GM21529 (cell line): ENCODE results near the gene ZNF518A.
A peak's percentile ranks its signal among the peaks of the same experiment; 100 is the strongest.

Experiments
- ATAC-seq: cut with Tn5 transposase; IDR thresholded peaks from one replicate; pipeline ENCODE4 v1.9.1; 2021; ENCODE audit not compliant: unreplicated experiment

Gene ZNF518A, protein sequence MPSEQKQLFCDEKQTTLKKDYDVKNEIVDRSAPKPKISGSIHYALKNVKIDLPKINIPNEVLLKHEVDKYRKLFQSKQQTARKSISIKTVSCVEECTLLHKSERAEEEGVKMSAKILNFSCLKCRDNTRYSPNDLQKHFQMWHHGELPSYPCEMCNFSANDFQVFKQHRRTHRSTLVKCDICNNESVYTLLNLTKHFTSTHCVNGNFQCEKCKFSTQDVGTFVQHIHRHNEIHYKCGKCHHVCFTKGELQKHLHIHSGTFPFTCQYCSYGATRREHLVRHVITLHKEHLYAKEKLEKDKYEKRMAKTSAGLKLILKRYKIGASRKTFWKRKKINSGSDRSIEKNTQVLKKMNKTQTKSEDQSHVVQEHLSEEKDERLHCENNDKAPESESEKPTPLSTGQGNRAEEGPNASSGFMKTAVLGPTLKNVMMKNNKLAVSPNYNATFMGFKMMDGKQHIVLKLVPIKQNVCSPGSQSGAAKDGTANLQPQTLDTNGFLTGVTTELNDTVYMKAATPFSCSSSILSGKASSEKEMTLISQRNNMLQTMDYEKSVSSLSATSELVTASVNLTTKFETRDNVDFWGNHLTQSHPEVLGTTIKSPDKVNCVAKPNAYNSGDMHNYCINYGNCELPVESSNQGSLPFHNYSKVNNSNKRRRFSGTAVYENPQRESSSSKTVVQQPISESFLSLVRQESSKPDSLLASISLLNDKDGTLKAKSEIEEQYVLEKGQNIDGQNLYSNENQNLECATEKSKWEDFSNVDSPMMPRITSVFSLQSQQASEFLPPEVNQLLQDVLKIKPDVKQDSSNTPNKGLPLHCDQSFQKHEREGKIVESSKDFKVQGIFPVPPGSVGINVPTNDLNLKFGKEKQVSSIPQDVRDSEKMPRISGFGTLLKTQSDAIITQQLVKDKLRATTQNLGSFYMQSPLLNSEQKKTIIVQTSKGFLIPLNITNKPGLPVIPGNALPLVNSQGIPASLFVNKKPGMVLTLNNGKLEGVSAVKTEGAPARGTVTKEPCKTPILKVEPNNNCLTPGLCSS (N-terminal part only)

DNA sequence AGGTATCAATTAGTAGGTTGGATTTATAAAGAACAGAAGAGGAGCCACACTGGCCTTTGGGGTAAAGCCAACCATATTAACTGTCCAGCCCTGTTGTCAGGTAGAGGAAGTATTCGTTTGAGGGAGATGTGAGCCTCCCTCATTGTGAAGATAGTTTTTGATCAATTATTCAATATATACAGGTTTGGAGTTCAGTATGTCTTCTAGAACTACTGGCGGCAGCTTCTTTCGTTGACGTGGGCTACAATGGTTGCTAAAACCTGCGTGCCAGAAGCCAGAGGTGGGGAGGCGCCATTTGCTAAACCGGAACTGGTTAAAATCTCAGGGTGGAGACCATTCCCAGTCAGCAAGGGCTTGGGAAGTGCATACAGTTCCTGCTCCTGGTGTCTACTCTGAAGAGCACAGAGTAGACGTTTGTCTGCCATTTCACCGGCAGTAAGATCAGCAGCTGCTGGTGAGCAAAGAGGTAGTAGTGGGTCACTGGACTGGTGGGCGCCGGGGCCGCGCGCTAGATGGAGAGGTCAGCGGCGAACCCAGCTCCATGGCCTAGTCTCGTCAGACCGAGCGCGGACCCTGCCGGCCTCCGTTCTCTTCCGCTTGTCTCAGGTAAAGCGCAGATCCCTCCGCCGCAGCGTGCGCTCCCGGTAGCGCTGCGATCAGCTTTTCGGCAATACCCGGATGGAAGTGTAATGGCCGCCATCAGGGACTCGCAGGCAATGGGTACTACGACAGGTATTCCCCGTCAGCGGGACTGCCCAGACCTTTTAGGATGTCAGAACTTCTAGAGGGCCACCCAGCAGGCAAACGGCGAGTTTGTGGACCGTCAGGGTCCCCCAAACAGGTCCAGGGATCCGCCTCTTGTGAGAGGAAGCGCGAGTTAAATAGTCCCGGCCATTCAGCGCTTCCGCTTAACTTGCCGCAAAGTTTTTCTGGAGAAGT lies at the start of gene ZNF518A:
ZNF518A (plus strand) TSS at position 911 of the 939 bp plus-strand sequence. CDS start 26,026 bp downstream, outside the sequence.
- peak; percentile 77 for ATAC-seq

DNA sequence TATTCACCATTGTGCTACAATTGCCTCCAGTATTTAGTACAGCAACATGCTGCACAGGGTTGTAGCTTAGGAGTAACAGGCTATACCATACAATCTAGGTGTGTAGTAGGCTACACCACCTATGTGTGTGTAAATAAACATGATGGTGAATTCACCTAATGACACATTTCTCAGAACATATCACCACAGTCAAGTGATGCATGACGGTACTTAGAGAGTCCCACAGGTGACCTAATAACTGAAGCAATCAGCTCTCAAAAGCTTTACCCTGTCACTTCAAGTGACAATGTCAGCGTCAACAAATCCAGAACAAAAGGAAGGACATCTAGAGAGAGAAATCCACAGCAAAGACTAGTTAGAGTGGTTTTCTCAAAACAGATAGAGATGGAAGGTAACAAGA lies 47.9 kb upstream of the ZNF518A start:
- no peak for ATAC-seq

DNA sequence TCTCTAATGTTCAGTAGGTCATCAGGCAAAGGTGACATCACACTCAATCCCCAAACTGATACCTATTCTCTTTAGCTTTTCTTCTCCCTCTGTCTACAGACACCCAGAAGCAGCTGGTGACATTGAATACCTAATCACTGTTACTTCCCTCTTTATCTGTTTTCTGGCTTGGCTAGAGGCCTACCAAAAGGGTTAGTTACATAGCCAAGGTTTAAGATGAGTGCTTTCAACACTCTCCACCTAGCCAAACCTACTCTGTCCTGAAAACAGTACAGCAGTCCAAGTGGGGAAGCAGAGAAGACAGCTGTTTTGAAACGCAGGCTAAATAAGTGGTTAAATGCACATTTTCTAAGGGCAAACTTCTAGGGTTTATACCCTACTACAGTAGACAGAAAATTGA lies 47.3 kb upstream of the ZNF518A start:
- ATAC-seq: no peak

DNA sequence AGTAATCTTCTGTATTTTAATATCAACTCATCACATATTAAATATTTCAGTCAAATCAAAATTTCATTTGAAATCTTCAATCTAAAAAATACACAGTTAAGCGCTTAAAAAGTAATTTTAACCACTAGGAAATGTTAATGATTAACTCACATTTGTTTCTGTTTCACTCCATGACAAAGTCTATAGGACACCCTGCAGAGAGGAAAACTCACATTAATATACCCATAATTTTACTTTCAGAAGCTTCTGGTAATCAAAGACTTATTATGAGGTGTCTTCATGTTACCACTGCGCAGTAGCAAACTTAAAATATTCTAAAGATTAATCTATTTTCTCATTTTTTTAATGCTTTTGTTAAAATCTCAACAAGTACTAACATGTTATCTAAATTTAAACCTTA lies 41.0 kb upstream of the ZNF518A start:
- ATAC-seq: no peak

DNA sequence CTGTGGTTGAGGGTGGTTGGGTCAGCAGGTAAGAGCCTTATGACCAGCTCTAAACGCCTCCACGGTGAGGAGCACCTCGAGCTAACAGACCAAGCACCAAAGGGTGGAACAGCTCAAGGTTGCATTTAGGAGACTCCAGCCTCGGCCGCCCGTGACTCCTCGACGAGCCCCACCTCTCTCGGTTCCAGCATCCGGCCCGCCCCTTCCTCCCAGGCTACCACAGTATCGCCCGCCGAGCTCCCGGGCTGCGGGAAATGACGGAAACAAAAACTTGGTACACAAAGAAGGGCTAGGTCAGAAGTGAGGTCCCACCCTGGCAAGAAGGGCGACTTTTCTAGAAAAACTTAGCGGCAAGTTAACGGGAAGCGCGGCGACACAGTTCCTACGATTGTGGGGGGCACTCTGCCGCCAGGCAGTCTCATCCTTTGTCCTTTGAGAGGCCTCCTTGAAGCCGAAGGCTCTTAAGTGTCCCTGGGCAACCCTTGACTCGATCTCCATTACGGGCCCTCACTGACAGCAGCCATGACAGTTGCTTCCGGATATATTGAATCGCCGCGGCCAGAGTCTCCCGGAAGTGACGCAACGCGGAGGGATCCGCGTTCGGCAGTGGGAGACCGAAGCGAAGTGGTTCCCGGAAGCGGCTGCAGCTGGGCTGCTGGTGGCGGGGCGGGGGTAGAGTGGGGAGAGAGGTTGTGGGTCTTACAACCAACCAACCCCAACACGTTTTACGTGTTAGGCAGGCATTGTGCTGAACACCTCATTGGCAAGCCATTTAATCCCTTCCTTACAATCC lies 40.2 kb upstream of the ZNF518A start:
- peak; percentile 88 for ATAC-seq

DNA sequence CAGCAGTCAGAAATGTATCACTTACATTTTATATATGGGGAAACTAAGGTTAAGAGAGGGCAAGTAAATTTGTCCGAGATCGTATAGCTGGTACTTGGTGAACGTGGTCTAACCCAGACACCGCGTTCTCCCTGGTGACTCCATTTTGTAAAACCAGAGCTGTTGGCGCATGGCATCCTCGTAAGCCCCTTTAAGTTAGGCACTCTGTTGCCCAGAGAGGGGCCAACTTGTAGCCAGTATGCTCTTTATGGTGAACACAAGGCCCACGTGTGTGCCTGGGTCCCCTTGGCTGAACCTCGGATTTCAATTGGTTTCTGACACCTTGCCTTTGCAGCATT lies 39.7 kb upstream of the ZNF518A start:
- no peak for ATAC-seq

DNA sequence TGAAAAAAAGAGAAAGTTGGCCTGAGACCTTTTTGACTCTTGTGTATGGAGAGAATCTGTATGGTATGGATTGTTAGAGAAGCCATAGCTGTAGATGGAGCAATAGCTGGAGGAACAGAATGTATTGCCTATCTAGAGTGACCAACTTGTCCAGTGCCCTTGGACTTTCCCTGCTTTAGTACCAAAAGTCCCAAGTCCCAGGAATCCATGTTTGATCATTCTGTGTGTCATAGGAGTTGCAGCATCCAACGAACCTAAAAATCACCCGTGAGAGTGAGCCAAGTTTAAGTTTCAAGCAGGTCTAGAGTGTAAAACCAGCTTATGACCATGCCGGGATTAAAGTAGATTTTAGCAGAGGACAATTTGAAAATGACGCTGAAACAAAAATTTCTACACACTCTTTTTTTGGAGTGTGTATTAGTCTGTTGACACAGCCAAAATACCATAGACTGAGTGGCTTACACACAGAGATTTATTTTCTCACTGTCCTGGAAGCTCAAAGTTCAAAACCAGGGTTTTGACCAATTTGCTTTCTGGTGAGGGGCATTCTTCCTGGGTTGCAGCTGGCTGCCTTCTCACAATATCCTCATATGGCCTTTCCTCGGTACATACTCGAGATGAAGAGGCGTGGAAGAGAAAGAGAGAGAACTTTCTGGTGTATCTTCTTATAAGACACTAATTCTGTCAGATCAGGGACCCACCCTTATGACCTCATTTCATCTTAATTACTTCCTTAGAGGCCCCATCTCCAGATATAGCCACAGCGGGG lies 36.9 kb upstream of the ZNF518A start:
- ATAC-seq: no peak

DNA sequence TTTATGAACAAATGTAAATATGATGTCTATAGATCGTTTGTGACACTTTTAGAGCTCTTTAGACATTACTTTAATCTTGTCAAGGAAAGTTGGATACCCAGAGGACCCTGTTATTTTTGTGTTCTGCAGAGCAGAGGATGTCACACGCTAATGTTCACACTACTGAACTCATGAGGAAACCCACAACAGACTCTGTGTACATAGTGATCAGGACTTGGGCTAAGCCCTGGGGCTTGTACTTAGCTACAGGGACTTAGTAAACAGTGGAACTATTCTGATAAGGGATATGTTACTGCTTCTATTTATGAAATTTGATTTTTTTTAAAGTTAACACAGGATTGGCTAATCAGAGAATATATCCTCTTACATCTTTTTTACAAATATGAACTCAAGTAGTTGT lies 36.1 kb upstream of the ZNF518A start:
- no peak for ATAC-seq

DNA sequence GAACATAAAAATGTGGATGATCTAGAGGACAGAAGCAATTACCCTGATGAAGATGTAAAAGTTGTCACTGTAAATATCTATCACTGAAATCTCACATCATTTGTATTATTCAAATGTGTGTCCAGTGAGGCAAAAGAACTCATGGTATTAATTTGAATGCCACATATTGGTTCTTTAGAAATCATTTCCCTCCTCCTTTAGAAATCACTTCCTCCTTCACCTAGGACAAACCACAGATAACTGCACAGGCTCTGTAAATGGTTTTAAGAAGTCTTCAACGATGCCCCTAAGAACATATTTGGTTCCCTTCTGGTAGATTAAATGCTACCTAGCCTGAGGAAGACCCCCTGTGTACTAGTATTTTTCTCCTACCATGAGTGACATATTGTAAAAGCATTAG lies 33.1 kb upstream of the ZNF518A start:
- ATAC-seq: no peak

DNA sequence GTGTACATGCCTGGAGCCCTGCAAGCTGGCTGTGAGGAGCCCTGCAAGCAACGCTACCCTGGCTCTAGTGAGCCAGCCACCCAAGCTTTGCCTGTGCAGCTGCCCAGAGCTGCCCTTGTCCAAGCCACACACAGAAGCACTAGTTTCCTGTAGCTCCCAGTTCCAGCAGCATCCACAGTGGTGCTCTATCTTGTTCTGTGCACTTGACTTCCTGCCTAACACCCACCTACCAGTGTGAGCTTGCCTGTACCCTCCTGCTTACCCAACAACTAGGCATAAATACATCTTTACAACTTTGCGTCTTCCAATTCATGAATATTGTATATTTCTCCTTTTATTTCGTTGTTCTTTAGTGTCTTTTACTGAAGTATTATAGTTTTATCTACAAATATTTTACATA lies 32.2 kb upstream of the ZNF518A start:
- no peak for ATAC-seq

DNA sequence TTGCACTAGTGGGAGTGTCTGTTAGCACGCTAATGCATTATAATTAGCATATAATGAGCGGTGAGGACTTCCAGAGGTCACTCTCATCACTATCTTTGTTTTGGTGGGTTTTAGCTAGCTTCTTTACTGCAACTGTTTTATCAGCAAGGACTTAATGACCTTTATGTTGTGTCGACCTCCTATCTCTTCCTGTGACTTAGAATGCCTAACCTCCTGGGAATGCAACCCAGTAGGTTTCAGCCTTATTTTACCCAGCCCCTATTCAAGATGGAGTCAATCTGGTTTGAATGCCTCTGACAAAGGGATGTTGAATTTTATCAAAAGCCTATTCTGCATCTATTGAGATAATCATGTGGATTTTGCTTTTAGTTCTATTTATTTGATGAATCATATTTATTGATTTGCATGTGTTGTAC lies 22.5 kb upstream of the ZNF518A start:
- no peak for ATAC-seq

DNA sequence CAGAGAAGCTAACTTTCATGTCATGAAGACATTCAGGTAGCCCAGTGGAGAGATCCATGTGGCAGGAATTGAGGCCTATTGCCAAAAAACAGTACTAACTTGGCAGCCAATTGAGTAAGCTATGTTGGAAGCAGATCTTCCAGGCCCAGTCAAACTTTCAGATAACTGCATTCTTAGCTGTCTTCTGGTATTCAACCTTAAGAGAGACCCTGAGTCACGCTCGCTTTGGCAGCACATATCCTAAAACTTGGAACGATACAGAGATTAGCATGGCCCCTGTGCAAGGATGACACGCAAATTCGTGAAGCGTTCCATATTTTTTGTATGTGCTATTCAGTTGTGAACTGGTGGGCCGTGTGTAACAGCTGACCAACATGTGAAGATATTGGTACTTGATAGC lies 17.6 kb upstream of the ZNF518A start:
- ATAC-seq: no peak

DNA sequence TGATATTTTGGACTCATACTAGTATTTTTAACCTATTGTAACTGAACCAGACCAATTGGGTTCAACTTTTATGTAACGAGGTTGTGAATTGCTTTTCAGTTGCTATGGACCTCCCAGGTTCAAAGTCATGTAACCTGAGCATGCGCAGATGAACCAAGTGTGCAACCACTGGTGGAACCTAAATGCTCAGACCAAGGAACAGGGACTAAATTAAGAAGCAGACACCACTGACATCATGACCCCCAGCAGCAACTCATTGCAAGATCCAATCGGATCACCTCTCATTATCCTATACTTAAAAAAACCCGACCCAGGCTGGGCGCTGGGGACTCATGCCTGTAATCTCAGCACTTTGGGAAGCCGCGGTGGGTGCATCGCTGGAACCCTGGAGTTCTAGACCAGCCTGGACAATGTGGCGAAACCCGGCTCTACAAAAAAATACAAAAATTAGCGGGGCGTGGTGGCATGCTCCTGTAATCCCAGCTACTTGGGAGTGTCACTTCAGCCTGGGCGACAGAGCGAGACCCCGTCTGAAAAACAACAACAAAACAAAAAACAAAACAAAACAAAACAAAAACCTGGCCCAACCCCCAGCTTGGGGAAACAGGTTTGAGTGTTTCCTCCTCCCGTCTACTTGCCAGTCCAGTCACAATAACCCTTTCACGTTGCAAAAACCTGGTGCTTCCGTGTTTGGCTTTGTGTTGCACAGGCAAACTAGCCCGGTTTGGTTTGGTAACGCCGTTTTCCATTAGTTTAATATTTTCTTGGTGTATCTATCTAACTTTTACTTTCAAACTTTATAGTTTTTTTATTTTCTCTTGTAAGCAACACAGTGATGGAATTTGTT lies 11.3 kb upstream of the ZNF518A start:
- no peak for ATAC-seq

DNA sequence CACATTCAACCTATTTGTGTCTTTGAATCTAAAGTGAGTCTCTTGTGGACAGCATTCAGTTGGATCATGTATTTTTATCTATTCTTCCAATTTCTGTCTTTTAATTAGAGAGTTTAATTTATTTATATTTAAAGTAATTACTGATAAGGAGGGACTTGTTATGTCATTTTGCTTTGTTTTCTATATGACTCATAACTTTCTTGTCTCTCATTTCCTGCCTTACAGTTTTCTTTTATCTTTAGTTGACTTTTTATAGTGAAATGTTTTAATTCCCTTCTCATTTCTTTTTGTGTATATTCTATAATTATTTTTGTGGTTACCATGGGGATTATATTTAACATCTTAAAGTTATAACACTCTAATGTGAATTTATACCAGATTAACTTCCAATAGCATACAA lies 7.3 kb upstream of the ZNF518A start:
- no peak for ATAC-seq

DNA sequence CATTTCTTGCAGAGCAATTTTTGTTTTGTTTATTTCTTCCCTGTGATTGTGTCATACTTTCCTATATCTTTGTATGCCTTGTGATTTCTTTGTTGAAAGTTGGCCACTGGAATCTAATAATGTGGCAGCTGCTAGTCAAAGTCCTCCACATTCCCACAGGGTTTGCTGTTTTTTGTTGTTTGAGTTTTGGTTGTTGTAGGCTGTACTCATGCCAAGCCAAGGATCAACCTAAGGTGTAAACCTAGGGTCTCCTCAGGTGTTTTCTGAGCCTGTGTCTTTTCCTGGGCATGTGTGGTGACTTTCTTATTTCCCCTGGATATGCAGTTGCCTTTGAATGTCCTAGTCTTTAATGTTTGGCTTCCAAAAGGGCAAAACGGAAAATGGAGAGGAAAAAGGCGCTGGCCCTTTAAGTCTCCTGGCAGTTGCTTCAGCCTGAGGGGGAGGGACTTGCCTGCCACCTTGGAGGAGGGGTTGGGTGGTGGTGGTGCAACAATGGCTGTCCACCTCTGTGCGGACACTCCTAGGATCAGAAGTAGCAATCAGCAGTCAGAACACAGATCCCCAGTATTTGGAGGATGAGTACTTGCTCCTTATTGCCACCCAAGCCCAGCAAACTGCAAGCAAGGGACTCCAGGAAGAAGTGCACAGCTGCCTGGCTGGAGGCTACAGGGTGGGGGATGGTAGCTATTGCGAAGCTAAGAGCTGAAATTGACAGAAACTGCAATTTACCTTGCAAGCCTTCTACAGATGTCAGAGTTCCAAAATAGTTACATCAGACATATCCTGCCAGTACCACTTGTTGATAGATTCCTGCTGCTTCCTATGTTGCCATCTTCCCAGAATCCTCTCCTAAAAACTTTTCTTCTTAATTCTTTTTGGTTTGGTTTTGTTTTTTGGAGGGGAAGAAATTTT lies 5.6 kb upstream of the ZNF518A start:
- ATAC-seq: no peak

DNA sequence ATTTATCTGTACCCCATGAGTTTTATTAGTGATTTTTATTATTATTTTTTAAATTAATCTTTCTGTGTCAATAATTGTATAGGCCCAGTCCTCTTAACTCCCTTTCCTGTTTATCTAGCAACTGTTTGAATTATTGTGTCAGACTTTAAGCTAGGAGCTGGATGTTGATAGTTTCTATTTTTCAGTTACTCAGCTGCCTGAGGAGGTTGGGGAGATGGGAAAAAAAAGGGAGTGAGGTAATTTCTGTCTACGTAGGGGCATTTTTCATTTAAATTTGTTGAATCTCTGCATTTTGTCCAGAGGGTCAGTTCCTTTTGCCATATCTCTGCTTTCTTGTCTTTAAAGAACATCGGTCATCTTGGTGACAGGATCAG lies 5.0 kb upstream of the ZNF518A start:
- ATAC-seq: no peak

DNA sequence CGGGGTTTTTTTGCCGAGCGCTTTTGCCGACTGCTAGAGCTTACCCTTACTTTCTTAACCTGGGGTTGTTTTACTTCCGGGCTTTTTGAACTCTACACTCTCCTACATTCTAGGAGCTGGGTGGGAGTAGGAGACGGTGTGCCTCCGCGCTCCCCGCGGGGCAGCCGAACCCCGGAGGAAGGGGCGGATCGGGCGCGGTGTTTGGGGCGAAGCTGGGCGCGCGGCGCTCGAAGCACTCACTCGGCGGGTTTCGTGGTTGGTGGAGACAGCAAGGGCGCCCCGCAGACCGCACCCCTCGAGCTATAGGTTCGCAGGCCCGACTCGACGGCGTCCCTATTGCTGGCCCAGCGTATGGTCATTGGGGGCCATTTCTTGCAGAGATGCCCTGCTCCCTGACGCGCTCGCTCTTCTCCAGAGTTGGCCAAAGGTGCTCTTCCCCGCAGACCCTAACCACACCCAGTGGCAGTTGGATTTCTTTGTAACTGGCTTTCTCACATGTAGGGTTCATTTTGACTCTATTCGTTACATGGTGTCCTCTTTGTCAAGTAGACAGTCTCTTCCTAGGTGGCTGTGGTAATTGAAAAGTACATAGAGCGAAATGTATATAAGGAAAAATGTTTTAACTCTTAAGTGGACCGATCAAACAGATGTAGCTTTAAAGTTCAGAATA lies 364 bp downstream of the ZNF518A start:
- ATAC-seq: peak; percentile 66
